ENCODE results near the gene MMP14. TPM values are rescaled to one million over a fixed set of nuclear protein-coding genes. Genes with fewer than 3 reads are reported as not detected.

The MMP14 gene
- total and polyA plus RNA-seq, 2 of the 13 experiments (the other 11 are each of a cell fraction or from before 2014, with no cell fraction given), result 5.2 to 9.8 TPM

DNA sequence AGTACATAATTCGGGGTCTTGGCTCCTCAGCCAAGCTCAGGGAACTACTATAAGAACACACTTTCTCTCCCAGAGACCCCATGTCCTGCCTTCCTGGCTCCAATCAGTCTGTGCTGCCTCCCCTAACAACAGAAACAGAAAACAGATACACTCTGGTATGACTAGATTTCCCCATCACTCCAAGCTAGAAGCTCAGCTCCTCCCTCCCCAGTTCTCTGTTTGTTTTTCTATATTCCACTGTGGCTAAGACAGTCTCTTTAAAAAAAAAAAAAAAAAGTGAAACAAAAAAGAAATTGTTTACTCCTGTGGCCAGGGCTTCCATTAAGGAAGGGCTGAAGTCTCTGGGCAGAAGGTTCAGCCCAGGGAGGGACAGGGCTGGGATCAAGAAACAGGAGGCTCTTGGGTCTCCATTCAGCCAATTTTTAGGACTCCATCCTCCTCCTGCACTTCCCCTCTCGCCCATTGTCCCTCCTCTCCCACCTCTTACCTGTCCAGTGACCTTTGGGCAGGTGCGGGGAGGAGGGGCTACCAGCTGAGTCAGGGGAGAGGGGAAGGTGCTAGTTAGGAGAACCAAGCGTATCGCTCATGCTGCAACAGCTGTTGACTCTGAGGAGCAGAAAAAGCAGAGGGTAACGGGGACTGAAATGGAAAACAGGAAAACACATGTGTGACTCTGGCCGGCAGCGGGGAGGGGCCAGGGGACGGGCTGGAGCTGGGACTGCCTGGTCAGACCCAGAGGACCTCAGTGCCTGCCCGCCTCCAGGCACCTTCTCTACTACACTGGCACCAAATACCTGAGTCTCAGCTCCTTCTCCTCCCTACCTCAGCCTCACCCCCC, 17.0 kb upstream of the MMP14 start (continued):
- TF ChIP-seq ZBTB7B (CRISPR knock-in tag; IDR thresholded peaks at IDR 0.05), result no peak
- TF ChIP-seq, protein P1, sequence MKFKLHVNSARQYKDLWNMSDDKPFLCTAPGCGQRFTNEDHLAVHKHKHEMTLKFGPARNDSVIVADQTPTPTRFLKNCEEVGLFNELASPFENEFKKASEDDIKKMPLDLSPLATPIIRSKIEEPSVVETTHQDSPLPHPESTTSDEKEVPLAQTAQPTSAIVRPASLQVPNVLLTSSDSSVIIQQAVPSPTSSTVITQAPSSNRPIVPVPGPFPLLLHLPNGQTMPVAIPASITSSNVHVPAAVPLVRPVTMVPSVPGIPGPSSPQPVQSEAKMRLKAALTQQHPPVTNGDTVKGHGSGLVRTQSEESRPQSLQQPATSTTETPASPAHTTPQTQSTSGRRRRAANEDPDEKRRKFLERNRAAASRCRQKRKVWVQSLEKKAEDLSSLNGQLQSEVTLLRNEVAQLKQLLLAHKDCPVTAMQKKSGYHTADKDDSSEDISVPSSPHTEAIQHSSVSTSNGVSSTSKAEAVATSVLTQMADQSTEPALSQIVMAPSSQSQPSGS (CRISPR knock-in tag; IDR thresholded peaks at IDR 0.05), result no peak
- TF ChIP-seq, protein P2, sequence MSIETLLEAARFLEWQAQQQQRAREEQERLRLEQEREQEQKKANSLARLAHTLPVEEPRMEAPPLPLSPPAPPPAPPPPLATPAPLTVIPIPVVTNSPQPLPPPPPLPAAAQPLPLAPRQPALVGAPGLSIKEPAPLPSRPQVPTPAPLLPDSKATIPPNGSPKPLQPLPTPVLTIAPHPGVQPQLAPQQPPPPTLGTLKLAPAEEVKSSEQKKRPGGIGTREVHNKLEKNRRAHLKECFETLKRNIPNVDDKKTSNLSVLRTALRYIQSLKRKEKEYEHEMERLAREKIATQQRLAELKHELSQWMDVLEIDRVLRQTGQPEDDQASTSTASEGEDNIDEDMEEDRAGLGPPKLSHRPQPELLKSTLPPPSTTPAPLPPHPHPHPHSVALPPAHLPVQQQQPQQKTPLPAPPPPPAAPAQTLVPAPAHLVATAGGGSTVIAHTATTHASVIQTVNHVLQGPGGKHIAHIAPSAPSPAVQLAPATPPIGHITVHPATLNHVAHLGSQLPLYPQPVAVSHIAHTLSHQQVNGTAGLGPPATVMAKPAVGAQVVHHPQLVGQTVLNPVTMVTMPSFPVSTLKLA (IDR thresholded peaks at IDR 0.05), result no peak
- TF ChIP-seq RARA (CRISPR knock-in tag; IDR thresholded peaks at IDR 0.05), result peak; percentile 12; the same call in 1 of the 2 replicates
- no peak for TF ChIP-seq ZNF790 (CRISPR knock-in tag; IDR thresholded peaks at IDR 0.05; ENCODE audit: borderline replicate concordance)
- TF ChIP-seq, protein P3, sequence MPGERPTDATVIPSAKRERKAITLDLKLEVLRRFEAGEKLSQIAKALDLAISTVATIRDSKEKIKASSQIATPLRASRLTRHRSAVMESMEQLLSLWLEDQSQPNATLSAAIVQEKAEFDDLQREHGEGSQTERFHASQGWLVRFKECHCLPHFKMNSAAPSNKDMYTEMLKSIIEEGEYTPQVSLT (CRISPR knock-in tag; IDR thresholded peaks at IDR 0.05; ENCODE audit: borderline replicate concordance, low read depth), result no peak
- TF ChIP-seq RCOR2 (CRISPR knock-in tag; IDR thresholded peaks at IDR 0.05), result 0 out of 2 replicates have a peak, but pooled peaks have one; percentile 41
- TF ChIP-seq, protein P4, sequence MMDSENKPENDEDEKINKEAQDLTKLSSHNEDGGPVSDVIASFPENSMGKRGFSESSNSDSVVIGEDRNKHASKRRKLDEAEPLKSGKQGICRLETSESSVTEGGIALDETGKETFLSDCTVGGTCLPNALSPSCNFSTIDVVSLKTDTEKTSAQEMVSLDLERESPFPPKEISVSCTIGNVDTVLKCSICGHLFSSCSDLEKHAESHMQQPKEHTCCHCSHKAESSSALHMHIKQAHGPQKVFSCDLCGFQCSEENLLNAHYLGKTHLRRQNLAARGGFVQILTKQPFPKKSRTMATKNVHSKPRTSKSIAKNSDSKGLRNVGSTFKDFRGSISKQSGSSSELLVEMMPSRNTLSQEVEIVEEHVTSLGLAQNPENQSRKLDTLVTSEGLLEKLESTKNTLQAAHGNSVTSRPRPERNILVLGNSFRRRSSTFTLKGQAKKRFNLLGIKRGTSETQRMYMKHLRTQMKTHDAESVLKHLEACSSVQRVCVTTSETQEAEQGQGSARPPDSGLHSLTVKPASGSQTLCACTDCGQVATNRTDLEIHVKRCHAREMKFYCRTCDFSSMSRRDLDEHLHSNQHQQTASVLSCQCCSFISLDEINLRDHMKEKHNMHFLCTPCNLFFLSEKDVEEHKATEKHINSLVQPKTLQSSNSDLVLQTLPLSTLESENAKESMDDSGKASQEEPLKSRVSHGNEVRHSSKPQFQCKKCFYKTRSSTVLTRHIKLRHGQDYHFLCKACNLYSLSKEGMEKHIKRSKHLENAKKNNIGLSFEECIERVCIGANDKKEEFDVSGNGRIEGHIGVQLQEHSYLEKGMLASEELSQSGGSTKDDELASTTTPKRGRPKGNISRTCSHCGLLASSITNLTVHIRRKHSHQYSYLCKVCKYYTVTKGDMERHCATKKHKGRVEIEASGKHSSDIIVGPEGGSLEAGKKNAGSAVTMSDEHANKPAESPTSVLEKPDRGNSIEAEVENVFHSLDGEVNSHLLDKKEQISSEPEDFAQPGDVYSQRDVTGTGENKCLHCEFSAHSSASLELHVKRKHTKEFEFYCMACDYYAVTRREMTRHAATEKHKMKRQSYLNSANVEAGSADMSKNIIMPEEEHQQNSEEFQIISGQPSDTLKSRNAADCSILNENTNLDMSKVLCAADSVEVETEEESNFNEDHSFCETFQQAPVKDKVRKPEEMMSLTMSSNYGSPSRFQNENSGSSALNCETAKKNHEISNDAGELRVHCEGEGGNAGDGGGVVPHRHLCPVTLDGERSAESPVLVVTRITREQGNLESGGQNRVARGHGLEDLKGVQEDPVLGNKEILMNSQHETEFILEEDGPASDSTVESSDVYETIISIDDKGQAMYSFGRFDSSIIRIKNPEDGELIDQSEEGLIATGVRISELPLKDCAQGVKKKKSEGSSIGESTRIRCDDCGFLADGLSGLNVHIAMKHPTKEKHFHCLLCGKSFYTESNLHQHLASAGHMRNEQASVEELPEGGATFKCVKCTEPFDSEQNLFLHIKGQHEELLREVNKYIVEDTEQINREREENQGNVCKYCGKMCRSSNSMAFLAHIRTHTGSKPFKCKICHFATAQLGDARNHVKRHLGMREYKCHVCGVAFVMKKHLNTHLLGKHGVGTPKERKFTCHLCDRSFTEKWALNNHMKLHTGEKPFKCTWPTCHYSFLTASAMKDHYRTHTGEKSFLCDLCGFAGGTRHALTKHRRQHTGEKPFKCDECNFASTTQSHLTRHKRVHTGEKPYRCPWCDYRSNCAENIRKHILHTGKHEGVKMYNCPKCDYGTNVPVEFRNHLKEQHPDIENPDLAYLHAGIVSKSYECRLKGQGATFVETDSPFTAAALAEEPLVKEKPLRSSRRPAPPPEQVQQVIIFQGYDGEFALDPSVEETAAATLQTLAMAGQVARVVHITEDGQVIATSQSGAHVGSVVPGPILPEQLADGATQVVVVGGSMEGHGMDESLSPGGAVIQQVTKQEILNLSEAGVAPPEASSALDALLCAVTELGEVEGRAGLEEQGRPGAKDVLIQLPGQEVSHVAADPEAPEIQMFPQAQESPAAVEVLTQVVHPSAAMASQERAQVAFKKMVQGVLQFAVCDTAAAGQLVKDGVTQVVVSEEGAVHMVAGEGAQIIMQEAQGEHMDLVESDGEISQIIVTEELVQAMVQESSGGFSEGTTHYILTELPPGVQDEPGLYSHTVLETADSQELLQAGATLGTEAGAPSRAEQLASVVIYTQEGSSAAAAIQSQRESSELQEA (CRISPR knock-in tag; IDR thresholded peaks at IDR 0.05; ENCODE audit: not compliant biosample characterization), result no peak
- no peak for TF ChIP-seq RAD51 (IDR thresholded peaks at IDR 0.05; ENCODE audit: borderline replicate concordance)
- TF ChIP-seq ZIK1 (CRISPR knock-in tag; IDR thresholded peaks at IDR 0.05; ENCODE audit: borderline replicate concordance, low read depth), result no peak
- peak; percentile 35; the same call in 1 of the 3 replicates for TF ChIP-seq MXI1 (IDR thresholded peaks at IDR 0.05; ENCODE audit: borderline replicate concordance, low read depth, low read length)
- no peak for TF ChIP-seq SMAD1 (CRISPR knock-in tag; IDR thresholded peaks at IDR 0.05; ENCODE audit: borderline replicate concordance, low read depth)
- no peak for TF ChIP-seq SATB2 (CRISPR knock-in tag; IDR thresholded peaks at IDR 0.05)
